ENCODE data around the gene GNB3. TPM values are rescaled to one million over a fixed set of nuclear protein-coding genes. Genes with fewer than 3 reads are reported as not detected.

GNB3 gene
- total and polyA plus RNA-seq, 9 of the 15 experiments (the other 6 are each of a cell fraction or from before 2014, with no cell fraction given) = 1.4 to 5.8 (median 2.0) TPM

- TF ChIP-seq HMG20A (CRISPR knock-in tag; conservative IDR thresholded peaks at IDR 0.05) (no peak), RFX7 (CRISPR knock-in tag; IDR thresholded peaks at IDR 0.05) (no peak), EZH2 (IDR thresholded peaks at IDR 0.05; ENCODE audit: borderline replicate concordance, low read depth, low read length) (no peak), SNAPC5 (CRISPR knock-in tag; IDR thresholded peaks at IDR 0.05) (no peak), HDGF (IDR thresholded peaks at IDR 0.05) (no peak), ZNF23 (CRISPR knock-in tag; IDR thresholded peaks at IDR 0.05) (no peak), ZNF57 (CRISPR knock-in tag; IDR thresholded peaks at IDR 0.05) (no peak), RREB1 (CRISPR knock-in tag; IDR thresholded peaks at IDR 0.05) (no peak), EP400 (IDR thresholded peaks at IDR 0.05) (peak; percentile 94), JUND (IDR thresholded peaks at IDR 0.05; ENCODE audit: borderline replicate concordance, low read depth, low read length) (no peak), JUND (tag; IDR thresholded peaks at IDR 0.05; ENCODE audit: borderline replicate concordance, low read depth, low read length) (0 out of 3 replicates have a peak, but pooled peaks have one; percentile 26), THRA (IDR thresholded peaks at IDR 0.05) (no peak), U2AF2 (optimal IDR thresholded peaks at IDR 0.05; ENCODE audit: low read depth, low read length) (no peak), POLR3A (IDR thresholded peaks at IDR 0.05; ENCODE audit: borderline replicate concordance, extremely low read depth, insufficient read depth, insufficient read length) (no peak), CHD2 (IDR thresholded peaks at IDR 0.05; ENCODE audit: low read depth, low read length) (peak; percentile 81), GABPB1 (CRISPR knock-in tag; IDR thresholded peaks at IDR 0.05) (0 out of 2 replicates have a peak, but pooled peaks have one; percentile 30), ESRRA (IDR thresholded peaks at IDR 0.05; ENCODE audit: borderline replicate concordance, low read depth) (0 out of 2 replicates have a peak, but pooled peaks have one; percentile 3), SREBF2 (CRISPR knock-in tag; IDR thresholded peaks at IDR 0.05) (no peak), ZNF589 (CRISPR knock-in tag; IDR thresholded peaks at IDR 0.05; ENCODE audit: low read depth) (no peak), FOXJ2 (tag; IDR thresholded peaks at IDR 0.05) (no peak), DNMT1 (IDR thresholded peaks at IDR 0.05) (no peak), MED1 (CRISPR knock-in tag; IDR thresholded peaks at IDR 0.05; ENCODE audit: borderline replicate concordance) (no peak), FOS (IDR thresholded peaks at IDR 0.05; ENCODE audit: extremely low read depth, insufficient read length) (peak; percentile 97)
Measured at GRCh38 chr12:6851153-6851920, 10.6 kb downstream of the GNB3 start, which contains the start of gene CDCA3 (continued).

Measured in K562 (cell line).